OCI-LY7 (cell line): ENCODE data around the gene PDILT. TPM values are rescaled to one million over a fixed set of nuclear protein-coding genes. Genes with fewer than 3 reads are reported as not detected.

Experiments used
- BruUV-seq: library from RNA; stranded (reverse); fragments of 400-500 nt; replicated peaks from 2 replicates; lab custom pipeline; 2021; lab: Mats Ljungman, UMichigan
- CTCF ChIA-PET: fragments of 300-600 bp; sonication (Branson Sonifier 250); formaldehyde crosslinking; loops from one replicate; lab custom pipeline; 2022; ENCODE audit warnings: antibody characterized with exemption; ENCODE audit not compliant: unreplicated experiment; lab: Charles Lee
- POLR2A ChIA-PET: fragments of 300-600 bp; sonication (Branson Sonifier 250); formaldehyde crosslinking; loops from one replicate; lab custom pipeline; 2022; ENCODE audit warnings: antibody characterized with exemption; lab: Charles Lee
- DNase-seq: peaks from one replicate; pipeline ENCODE4 v3.0.0-alpha.2; 2015; ENCODE audit warnings: low spot score
- H2AFZ ChIP-seq: fragments of 200-600 bp; sonication (generic), shearing (Covaris generic); 2 replicates; pipeline ENCODE4 v1.6.1; 2014; ENCODE audit warnings: mild to moderate bottlenecking, antibody characterized with exemption, low read length, moderate library complexity
- H3K27ac ChIP-seq: fragments of 200-600 bp; sonication (generic); 2 replicates; pipeline ENCODE4 v1.5.1; 2014; ENCODE audit warnings: mixed run types, low read depth, mild to moderate bottlenecking, moderate library complexity, low read length, inconsistent platforms; ENCODE audit not compliant: poor library complexity, severe bottlenecking
- H3K36me3 ChIP-seq: fragments of 200-600 bp; sonication (generic); 2 replicates; pipeline ENCODE4 v1.6.1; 2014; ENCODE audit warnings: mild to moderate bottlenecking, antibody characterized with exemption, low read length, moderate library complexity, mixed read lengths; ENCODE audit not compliant: insufficient read depth
- H3K4me1 ChIP-seq: fragments of 200-600 bp; sonication (generic); 2 replicates; pipeline ENCODE4 v1.5.1; 2014; ENCODE audit warnings: mild to moderate bottlenecking, low read length; ENCODE audit not compliant: insufficient read depth, poor library complexity, severe bottlenecking
- H3K4me2 ChIP-seq: fragments of 200-600 bp; sonication (generic); 2 replicates; pipeline ENCODE4 v1.6.1; 2014; ENCODE audit warnings: mild to moderate bottlenecking, low read length
- H3K4me3 ChIP-seq: fragments of 200-600 bp; sonication (generic); 2 replicates; pipeline ENCODE4 v1.5.1; 2014; ENCODE audit warnings: mild to moderate bottlenecking, low read depth, low read length; ENCODE audit not compliant: poor library complexity, severe bottlenecking
- H3K79me2 ChIP-seq: fragments of 200-600 bp; sonication (generic); 2 replicates; pipeline ENCODE4 v1.6.1; 2016; ENCODE audit warnings: low read depth, mild to moderate bottlenecking, low read length, moderate library complexity, mixed read lengths; ENCODE audit not compliant: insufficient read depth
- H3K9me2 ChIP-seq: fragments of 200-600 bp; sonication (generic); 2 replicates; pipeline ENCODE4 v1.6.1; 2016; ENCODE audit warnings: mild to moderate bottlenecking, low read length, mixed read lengths; ENCODE audit not compliant: insufficient read depth
- H3K9me3 ChIP-seq: fragments of 200-600 bp; sonication (generic); 2 replicates; pipeline ENCODE4 v1.6.1; 2014; ENCODE audit warnings: mild to moderate bottlenecking, mixed run types, low read length, mixed read lengths
- H4K20me1 ChIP-seq: fragments of 200-600 bp; sonication (generic); 2 replicates; pipeline ENCODE4 v1.6.1; 2014; ENCODE audit warnings: mild to moderate bottlenecking, antibody characterized with exemption, low read length, moderate library complexity, mixed read lengths; ENCODE audit not compliant: insufficient read depth
- CTCF ChIP-seq: fragments of 200-600 bp; sonication (generic); conservative IDR thresholded peaks from 2 replicates; pipeline ENCODE4 v1.5.1; 2014; ENCODE audit warnings: mild to moderate bottlenecking, antibody characterized with exemption, low read length, moderate library complexity, mixed read lengths
- EZH2phosphoT487 ChIP-seq: fragments of 200-600 bp; sonication (generic); IDR thresholded peaks from 2 replicates; pipeline ENCODE4 v1.6.1; 2018; ENCODE audit warnings: low read depth, borderline replicate concordance, mild to moderate bottlenecking, mixed run types, antibody characterized with exemption, low read length, moderate library complexity, mixed read lengths
- intact Hi-C: fragments of 100-400 bp; cut with micrococcal nuclease; formaldehyde crosslinking; loops from one replicate; pipeline ENCODE4 v1.10.0; 2022; ENCODE audit not compliant: unreplicated experiment
- total RNA-seq, 2 experiments: library from RNA; depleted of rRNA in 1 of 2; stranded (reverse); fragments of >200 nt in 1 of 2; shearing (Covaris generic) in 1 of 2; gene quantifications; 2 replicates each; pipeline ENCODE4 v1.2.3, GENCODE V29; 2014 to 2022

Gene PDILT
- total RNA-seq, 2 experiments from 2014 or later, result not detected

- H3K4me2 ChIP-seq, result no peak within 1 kb of the TSS
- no peak for DNase-seq
- H2AFZ ChIP-seq, result no peak within 1 kb of the TSS
- ChIA-PET CTCF (no interaction called here), POLR2A (no interaction called here)
- H4K20me1 ChIP-seq, result no peaks in the 10 kb centered on the region
- H3K4me1 ChIP-seq, result no peaks in the 10 kb centered on the region
- H3K9me2 ChIP-seq, result no peaks in the 10 kb centered on the region
- H3K4me3 ChIP-seq, result no peak within 1 kb of the TSS
- no peaks in the 10 kb centered on the region for H3K36me3 ChIP-seq
- H3K9me3 ChIP-seq, result no peaks in the 10 kb centered on the region
- no peak for TF ChIP-seq CTCF
- no peak for TF ChIP-seq EZH2phosphoT487
- no peaks in the 10 kb centered on the region for H3K79me2 ChIP-seq
- no TSS peak for BruUV-seq
- no peak within 1 kb of the TSS for H3K27ac ChIP-seq
- intact Hi-C loops, result no loop called here
Observed at GRCh38 chr16:20352615-20353014, 51.9 kb downstream of the PDILT start, which contains the start of gene UMOD. Gene UMOD, minus strand, starts transcription at chr16:20352715. Its CDS starts 1,978 bp downstream, at chr16:20350737.

- no peaks in the 10 kb centered on the region for H4K20me1 ChIP-seq
- BruUV-seq, result no TSS peak
- no peaks in the 10 kb centered on the region for H3K4me1 ChIP-seq
- H3K79me2 ChIP-seq, result no peaks in the 10 kb centered on the region
- H3K4me2 ChIP-seq, result no peak overlapping the region
- no peak overlapping the region for H3K27ac ChIP-seq
- no peaks in the 10 kb centered on the region for H3K36me3 ChIP-seq
- TF ChIP-seq CTCF (peak; percentile 41; the same call in 1 of the 2 replicates), EZH2phosphoT487 (no peak)
- ChIA-PET CTCF (no interaction called here), POLR2A (no interaction called here)
- intact Hi-C loops, result no loop called here
- no peaks in the 10 kb centered on the region for H3K9me2 ChIP-seq
- no peak for DNase-seq
- no peak overlapping the region for H3K4me3 ChIP-seq
- H2AFZ ChIP-seq, result no peak overlapping the region
- no peaks in the 10 kb centered on the region for H3K9me3 ChIP-seq
Observed at GRCh38 chr16:20349615-20350014, 54.9 kb downstream of the PDILT start.

- H3K4me2 ChIP-seq, result no peak overlapping the region
- no peak overlapping the region for H3K4me3 ChIP-seq
- DNase-seq, result no peak
- H3K9me2 ChIP-seq, result no peaks in the 10 kb centered on the region
- no peaks in the 10 kb centered on the region for H3K9me3 ChIP-seq
- intact Hi-C loops, result no loop called here
- no peak overlapping the region for H2AFZ ChIP-seq
- BruUV-seq, result no TSS peak
- ChIA-PET CTCF (no interaction called here), POLR2A (no interaction called here)
- H3K4me1 ChIP-seq, result no peaks in the 10 kb centered on the region
- H3K36me3 ChIP-seq, result no peaks in the 10 kb centered on the region
- no peaks in the 10 kb centered on the region for H3K79me2 ChIP-seq
- TF ChIP-seq EZH2phosphoT487, result no peak
- TF ChIP-seq CTCF, result no peak
- H4K20me1 ChIP-seq, result no peaks in the 10 kb centered on the region
- H3K27ac ChIP-seq, result no peak overlapping the region
Observed at GRCh38 chr16:20348365-20349185, 56.0 kb downstream of the PDILT start.
